Measurements from ENCODE around the gene C16orf78.

C16orf78 gene

GRCh38 chr16:49428808-49429207 is 55.2 kb downstream of the C16orf78 start:
- no peak for DNase-seq (ENCODE audit: low spot score)
- FAIRE-seq, result no peak

- FAIRE-seq (no peak), DNase-seq (ENCODE audit: low spot score) (no peak)
These were observed 57.4 kb downstream of the C16orf78 start for GRCh38 chr16:49431040-49431439.

- FAIRE-seq (no peak), DNase-seq (ENCODE audit: low spot score) (no peak)
These were observed 58.1 kb downstream of the C16orf78 start for GRCh38 chr16:49431591-49432290.

GRCh38 chr16:49434733-49435132 is 61.1 kb downstream of the C16orf78 start:
- FAIRE-seq (no peak), DNase-seq (ENCODE audit: low spot score) (no peak)

- FAIRE-seq, result no peak
These were observed 62.6 kb downstream of the C16orf78 start for GRCh38 chr16:49436181-49436580.

DNA sequence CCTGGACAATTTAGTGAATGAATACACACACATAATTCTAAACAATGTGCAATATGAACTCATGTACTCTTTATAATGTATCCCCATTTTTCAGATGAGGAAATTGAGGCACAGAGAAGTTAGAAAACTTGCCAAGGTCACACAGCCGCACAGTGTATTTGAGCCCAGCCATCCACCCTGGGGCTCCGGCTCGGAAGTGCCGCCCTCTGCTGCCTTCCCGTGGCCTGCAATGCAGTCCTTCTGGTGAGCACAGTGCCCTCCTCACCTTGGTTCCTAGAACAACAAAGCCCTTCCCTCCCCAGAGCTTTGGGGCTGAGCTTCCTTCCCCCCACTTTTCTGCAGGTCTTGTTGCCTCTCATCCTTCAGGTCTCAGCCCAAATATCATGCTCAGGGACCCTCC is 63.7 kb downstream of the C16orf78 start:
- FAIRE-seq (no peak), DNase-seq (ENCODE audit: low spot score) (no peak)

More at GRCh38 chr16:49436181-49436580, 62.6 kb downstream of the C16orf78 start:
- no peak for DNase-seq (ENCODE audit: low spot score)

- FAIRE-seq (no peak), DNase-seq (ENCODE audit: low spot score) (no peak)
These were observed 65.4 kb downstream of the C16orf78 start for GRCh38 chr16:49439050-49439449.

DNA sequence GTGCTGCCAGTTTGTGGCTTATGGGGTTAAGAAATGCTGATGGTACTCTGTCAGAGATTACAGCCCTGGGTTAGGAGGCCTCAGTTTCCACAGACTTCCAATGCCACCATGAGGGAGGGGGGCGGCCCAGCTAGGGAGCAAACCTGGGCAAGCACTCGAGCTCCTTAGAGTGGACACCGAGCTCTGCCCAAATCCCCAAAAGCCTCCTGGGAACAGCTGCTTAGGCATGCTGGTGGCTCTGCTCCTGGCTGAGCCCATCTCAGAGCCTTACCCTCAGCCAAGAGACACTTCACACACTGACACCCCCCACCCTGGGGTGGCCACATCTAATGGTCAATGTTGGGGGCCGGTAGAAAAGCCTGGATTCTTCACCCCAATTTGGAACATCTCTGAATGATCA is 66.1 kb downstream of the C16orf78 start:
- DNase-seq (ENCODE audit: low spot score) (no peak), FAIRE-seq (no peak)

DNA sequence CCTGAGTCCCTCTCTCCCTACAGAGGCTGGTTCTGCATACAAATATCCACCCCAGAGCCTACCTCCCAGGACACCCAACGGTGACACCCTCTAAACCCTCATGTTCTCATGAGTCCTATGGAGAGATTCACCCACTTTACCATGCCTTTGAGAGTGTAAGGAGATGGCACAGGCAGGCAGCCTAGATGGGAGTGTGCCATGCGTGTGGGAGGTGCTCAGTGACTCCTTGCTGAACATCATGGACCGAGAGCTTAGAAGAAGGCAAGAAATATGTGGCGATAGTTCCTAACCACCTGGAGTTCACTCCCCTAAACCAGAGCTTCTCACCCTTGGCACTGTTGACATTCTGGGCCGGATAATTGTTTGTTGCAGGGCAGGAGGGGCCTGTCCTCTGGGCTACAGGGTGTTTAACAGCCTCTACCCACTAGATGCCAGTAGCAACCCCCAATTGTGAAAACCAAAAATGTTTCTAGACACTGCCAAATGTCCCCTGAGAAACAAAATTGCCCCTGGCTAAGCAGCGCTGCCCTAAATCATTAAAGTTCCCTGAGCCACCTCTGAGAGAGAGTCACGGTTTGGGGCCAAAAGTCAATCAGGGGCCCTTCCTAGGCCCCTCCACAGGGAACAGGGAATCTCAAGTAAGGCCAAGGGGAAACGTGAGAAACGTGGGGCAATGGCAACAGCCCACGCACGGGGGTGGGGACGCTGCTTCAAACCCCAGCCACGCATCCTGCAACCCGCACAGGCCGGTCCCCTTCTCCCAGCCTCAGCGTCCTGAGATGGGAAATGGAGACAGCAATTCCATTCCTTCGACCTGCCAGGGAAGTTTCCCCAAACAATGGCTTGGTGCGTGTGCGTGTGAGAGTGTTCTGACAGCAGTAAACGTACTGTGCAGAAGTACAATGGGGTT is 66.8 kb downstream of the C16orf78 start:
- DNase-seq (ENCODE audit: low spot score) (no peak), FAIRE-seq (no peak)

- DNase-seq (ENCODE audit: low spot score) (no peak), FAIRE-seq (no peak)
These were observed 67.8 kb downstream of the C16orf78 start for GRCh38 chr16:49441366-49441780.

DNA sequence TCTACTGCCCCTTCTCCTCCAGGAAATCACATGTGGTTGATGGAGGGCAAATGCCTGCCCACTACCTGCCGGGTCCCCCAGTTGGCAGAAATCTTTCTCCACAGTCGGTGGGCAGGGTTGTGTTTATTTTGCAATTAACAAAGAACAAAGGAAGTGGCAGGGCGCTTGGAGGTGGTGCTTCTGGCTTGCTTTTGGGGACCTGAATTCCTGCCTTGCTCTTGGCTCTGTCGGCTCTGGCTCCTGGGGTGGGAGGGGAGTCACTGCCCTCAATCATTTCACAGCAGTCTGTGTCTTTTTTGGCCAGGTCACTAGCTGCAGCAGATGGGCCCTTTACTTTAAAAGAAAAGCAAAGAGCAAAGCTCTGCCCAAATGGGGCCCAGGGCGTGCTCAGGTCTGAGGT is 69.2 kb downstream of the C16orf78 start:
- no peak for FAIRE-seq
- DNase-seq (ENCODE audit: low spot score), result no peak

- no peak for FAIRE-seq
- no peak for DNase-seq (ENCODE audit: low spot score)
These were observed 70.0 kb downstream of the C16orf78 start for GRCh38 chr16:49443576-49443975.

GRCh38 chr16:49446805-49447204 is 73.2 kb downstream of the C16orf78 start:
- FAIRE-seq, result no peak

More at GRCh38 chr16:49446805-49447204, 73.2 kb downstream of the C16orf78 start:
- DNase-seq (ENCODE audit: low spot score), result no peak

Data from RCC 7860 (cell line).